Uterus (tissue), 2 donors: Measurements from ENCODE around the gene BCAS3.

Experiments
- CTCF ChIP-seq, 4 experiments: fragments of 200-600 bp in 2 of 4; fragments of 450-650 bp in 2 of 4; sonication (generic) in 2 of 4; IDR thresholded peaks; one replicate each; pipeline ENCODE4 v1.5.1; 2016 to 2019; ENCODE audit warnings: antibody characterized with exemption in 4 of 4, mild to moderate bottlenecking in 2 of 4, moderate library complexity in 1 of 4
- POLR2A ChIP-seq, 2 donors: fragments of 450-650 bp; IDR thresholded peaks; one replicate each; pipeline ENCODE4 v1.6.1; 2016; ENCODE audit warnings: antibody characterized with exemption in 2 of 2, mild to moderate bottlenecking in 1 of 2, moderate library complexity in 1 of 2

GRCh38 chr17:61323003-61323908, 645.6 kb downstream of the BCAS3 start:
- no peak for TF ChIP-seq CTCF (IDR thresholded peaks at IDR 0.05)
- no peak for TF ChIP-seq POLR2A (IDR thresholded peaks at IDR 0.05)
